Fibroblast of skin of right quadriceps (primary cell): ENCODE results near the gene UGP2.
"Not testable (repeated sequence)": the region's sequence is repeated elsewhere in the genome, so short reads cannot be mapped to it uniquely, and the experiment has no call there.

Experiments used
- DNase-seq: peaks from one replicate; pipeline ENCODE4 v3.0.0-alpha.2; 2013

UGP2 gene

DNA sequence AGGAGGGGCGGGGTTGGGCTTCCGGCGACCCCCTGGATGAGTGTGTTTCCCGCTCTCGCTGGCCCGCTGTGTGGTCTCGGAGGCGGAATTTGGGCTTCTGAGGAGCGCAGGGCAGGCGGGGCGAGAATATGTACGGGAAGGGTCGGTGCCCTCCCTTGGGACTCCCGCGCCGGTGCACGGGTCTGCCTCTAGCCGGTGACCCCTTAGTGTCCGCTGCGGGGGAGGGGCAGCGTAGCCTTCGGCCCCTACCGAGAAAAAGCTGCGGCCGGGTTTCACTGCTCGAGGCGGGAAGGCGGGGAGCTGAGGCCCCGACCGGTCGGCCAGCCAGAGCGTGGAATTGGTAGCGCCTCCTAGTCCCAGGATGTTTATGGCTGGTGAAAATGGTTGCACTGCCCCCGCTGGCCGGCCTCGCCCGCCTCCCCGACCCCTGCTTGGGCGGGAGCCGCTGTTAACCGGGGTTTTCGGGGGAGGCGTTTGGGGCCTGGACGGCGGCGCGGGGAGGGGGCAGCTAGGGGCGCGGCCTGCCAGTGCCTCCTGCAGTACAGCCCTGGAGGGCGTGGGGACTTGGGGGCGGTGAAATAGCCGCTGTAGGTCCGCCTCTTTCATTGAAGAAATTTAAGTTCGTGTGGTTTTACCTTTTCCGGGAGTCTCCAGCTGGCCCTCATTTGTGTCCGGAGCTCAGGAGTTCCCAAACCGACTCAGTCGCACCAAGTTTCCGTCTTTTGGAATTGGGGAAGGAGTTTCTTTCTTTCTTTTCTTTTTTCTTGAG, at the start of gene UGP2:
Gene UGP2 (plus strand): TSS at position 643 of the 769 bp plus-strand sequence. CDS start 290 bp downstream, outside the sequence.
- DNase-seq: peak; percentile 96

- DNase-seq: peak; percentile 95
Measured at GRCh38 chr2:63792530-63792929, 49.2 kb upstream of the UGP2 start.

GRCh38 chr2:63796366-63796765, 45.3 kb upstream of the UGP2 start:
- no peak for DNase-seq

DNA sequence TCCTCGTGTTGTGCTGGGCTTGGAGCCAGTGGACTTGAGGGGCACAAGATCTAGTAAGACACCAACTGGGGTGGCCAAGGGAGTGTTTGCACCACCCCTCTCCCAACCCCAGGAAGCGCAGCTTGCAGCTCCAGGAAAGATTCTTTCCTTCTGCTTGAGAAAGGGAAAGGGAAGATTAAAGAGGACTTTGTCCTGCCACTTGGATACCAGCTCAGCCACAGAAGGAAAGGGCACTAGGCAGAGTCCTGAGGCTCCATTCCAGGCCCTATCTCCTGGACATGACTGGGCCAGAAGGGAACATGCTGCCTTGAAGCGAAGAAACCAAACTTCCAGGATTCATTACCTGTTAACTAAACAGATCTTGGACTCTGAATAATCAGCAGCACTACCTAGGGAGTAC, 44.9 kb upstream of the UGP2 start:
- no peak for DNase-seq

DNA sequence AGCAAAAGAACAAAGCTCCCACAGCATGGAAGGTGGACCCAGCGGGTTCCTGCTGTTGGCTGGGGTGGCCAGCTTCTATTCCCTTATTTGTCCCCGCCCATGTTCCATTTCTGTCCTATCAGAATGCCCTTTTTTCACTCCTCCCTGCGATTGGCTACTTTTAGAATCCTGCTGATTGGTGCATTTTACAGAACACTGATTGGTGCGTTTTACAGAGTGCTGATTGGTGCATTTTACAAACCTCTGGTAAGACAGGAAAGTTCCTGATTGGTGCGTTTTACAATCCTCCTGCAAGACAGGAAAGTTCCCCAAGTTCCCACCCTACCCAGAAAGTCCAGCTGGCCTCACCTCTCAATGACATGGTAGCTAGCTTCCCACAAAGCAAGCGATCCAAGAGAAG, 40.2 kb upstream of the UGP2 start:
- no peak for DNase-seq

GRCh38 chr2:63805412-63805811, 36.3 kb upstream of the UGP2 start:
- no peak for DNase-seq

DNA sequence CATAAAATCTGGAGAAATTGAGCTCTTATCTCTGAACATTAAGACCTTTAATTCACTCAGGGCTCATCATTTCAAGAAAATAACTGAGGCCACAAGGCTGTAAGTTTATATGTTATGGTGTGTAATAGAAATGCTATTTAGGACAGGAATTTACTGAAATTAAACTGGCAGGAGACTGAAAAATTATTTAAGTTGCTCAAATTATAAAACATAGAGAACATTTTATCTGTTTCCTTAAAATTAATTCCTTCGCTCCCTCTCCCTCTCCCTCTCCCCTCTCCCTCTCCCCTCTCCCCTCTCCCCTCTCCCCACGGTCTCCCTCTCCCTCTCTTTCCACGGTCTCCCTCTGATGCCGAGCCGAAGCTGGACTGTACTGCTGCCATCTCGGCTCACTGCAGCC, 33.7 kb upstream of the UGP2 start:
- not testable (repeated sequence) for DNase-seq

- not testable (repeated sequence) for DNase-seq
Measured at GRCh38 chr2:63808911-63809310, 32.8 kb upstream of the UGP2 start.

GRCh38 chr2:63811063-63811462, 30.6 kb upstream of the UGP2 start:
- DNase-seq: no peak

GRCh38 chr2:63811870-63812269, 29.8 kb upstream of the UGP2 start:
- not testable (repeated sequence) for DNase-seq

GRCh38 chr2:63814114-63814513, 27.6 kb upstream of the UGP2 start:
- peak; percentile 22 for DNase-seq

GRCh38 chr2:63817382-63817781, 24.3 kb upstream of the UGP2 start:
- no peak for DNase-seq

DNA sequence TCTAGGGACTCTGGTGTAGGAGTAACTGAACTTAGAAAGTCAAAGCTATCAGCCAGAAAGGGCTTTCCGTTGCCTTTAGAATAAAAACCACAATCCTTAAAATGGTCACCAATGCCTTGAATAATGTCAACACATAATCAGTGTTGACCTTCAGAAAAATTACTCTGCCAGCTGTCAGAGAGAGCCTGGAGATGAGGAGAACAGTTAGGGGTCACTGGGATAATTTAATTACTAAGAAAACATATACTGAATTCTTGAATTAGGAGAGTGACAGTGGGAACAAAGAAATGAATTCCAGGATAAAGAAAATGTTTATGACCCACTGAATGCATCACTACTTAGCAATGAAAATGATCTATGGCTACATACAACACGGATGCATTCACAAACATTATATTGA, 23.4 kb upstream of the UGP2 start:
- peak; percentile 14 for DNase-seq

GRCh38 chr2:63819256-63819655, 22.4 kb upstream of the UGP2 start:
- no peak for DNase-seq

DNA sequence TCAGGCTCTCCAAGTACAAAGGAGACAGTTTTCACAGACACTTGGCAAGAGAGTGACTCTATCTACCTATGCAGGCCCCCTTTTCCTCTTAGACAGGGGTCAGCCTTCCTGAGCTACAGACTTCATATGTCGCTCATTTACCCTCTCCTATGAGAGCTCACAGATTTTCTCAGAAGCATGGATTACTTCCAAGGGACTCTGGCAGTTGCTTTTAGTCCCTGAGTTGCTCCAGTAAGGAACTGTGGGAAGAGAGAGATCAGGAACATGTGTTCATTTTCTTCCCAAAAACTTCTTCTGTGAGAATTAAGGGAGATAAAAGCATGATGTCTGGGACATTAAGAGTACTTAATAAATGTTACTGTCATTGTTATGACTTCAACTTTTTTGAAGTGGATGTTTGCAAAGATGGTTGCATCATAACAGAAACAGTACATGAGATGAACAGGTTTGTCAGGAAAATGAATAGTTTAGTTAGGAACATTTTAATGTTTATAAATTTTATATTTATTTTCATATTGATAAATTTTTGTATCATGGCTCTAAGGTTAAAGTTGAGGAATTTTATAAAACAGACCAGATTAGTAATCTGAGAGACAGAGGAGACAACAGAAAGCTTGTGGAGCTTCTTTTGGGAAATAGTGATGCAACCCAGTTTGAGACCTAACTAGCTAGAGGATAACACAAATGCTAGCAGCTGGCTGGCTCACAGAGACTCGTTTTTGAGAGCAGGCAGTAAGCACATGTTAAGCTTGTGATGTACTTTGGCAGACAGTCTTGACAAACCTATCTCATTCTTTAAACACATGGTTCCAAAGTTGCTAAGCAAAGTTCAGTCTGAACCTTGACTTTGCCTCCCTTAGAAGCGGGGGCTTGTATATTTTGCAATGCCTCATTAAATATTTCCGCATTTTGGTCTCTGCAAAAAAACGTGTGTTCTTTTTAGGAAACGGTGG, 21.7 kb upstream of the UGP2 start:
- peak; percentile 43 for DNase-seq

DNA sequence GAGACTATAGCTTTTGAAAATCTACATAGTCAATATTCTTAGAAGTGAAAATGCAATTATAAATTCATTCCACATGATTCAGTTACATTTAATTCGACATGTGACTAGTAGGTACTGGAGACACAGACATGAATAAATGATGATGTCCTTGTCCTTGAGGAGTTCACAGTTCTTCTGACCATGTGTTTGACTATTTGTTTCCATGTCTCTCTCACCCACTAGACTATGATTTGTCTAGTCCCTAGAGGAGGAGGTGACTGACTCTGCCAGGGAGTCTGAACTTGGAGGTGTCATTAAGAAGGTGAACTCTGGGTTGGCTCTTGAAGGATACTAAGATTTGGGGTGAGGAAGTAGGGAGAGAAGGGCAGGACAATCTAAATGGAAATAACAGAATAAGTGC, 20.7 kb upstream of the UGP2 start:
- DNase-seq: no peak

DNA sequence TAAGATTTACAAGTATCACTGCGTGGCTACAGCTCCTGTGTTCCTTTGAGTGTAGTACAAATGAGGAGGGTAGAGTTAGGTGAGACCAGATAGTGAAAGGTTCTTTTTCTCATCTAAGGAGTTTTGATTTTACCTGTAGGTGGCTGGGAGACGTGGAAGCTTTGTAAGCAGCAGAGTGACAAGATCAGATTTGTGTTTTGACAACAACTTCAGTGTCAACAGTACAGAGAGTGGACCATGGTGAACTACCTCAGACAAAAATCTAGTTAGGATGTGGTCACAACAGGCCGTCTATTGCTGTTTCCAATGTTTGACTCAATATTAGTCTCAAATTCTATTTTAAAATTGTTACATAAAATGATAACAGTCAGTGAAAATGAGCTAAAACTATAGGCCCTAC, 20.3 kb upstream of the UGP2 start:
- DNase-seq: no peak

- DNase-seq: no peak
Measured at GRCh38 chr2:63822478-63822877, 19.2 kb upstream of the UGP2 start.

- peak; percentile 89 for DNase-seq
Measured at GRCh38 chr2:63827749-63828148, 13.9 kb upstream of the UGP2 start.

DNA sequence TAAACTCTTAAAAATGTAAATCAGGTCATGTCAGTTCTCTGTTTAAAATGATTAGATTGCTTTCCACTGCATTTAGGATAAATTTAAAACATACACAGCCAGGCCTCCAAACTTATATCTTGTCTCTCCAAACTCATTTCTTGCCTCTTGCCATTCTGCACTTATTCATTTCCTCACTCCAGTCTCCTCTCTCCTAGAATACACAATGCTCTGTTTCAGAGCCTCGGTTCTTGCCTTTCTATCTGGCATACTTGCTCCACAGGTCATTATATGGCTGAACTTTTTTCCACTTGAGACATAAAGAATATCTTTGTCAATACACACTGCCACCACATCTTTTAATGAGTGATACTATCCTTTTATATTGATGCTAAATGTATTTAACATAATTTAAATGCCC, 10.5 kb upstream of the UGP2 start:
- no peak for DNase-seq

- no peak for DNase-seq
Measured at GRCh38 chr2:63834401-63834800, 7.3 kb upstream of the UGP2 start.

GRCh38 chr2:63837036-63837594, 4.6 kb upstream of the UGP2 start:
- DNase-seq: no peak

DNA sequence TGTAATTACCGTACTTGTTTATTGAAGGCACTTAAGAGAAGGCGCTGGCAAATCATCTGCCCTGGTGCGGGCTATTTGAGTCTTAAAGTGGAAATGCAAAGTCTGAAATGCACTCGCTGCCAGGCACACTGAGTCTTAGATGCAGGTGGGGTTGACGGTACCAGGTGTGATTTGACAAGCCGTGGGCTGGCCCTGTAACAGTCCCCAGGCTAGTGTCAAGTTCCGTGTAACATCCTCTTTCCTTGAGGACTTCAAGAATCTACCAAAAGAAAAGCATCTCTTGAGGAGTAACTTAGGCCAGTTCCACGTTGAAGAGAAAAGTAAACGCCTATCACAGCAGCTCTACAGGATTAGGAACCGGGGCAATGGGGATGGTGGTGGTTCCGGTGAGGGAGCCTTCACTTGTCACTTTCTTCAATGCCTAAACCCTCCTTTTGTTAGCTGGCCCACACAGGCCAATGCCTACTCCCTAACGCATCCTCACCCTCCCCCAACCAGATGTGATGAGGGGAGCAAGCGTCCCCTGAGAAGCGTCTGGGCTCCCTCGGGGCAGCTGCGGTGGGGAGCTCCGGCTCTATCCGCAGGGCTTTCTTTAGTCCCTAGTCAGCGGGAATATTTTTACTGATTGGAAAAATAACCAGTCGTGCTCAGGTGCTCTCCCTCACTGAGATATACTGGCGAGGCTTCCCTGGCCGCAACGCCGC, 1.5 kb upstream of the UGP2 start:
- no peak for DNase-seq
